HFF-Myc (cell line): ENCODE results near the gene ZNF564.

ENCODE experiments used
- DNase-seq: peaks from one replicate; pipeline ENCODE4 v3.0.0-alpha.2; 2011; ENCODE audit warnings: low read depth; ENCODE audit errors: extremely low read depth
- H3K4me3 ChIP-seq: replicated peaks from 2 replicates; pipeline ENCODE4 v1.5.1; 2011; ENCODE audit warnings: low read depth, mild to moderate bottlenecking, control low read depth, low read length
- TF ChIP-seq, protein P1 (sequence below): IDR thresholded peaks from 2 replicates; pipeline ENCODE4 v1.5.1; 2012; ENCODE audit warnings: mild to moderate bottlenecking, low read depth, low read length, control low read depth; ENCODE audit errors: missing control alignments

The ZNF564 gene

DNA sequence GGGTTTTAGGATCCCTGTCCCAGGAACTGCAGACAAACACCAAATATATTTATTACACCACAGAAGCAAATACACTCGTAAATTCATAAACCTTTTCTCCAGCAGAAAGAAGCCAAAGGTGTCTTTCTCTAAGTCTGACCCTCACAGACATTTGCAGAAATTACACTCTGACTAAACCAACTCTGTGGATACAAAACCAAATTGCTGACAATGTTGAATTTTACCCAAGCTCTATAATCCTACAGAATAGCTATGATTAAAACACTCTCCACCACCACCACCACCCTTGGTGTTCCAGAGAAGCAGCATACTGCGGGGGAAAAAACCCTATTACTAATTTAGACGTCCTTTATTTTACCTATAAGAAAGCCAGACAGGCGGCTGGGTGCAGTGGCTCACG lies 5.2 kb downstream of the ZNF564 start:
- H3K4me3 ChIP-seq: no peak overlapping the region
- TF ChIP-seq, protein P1, sequence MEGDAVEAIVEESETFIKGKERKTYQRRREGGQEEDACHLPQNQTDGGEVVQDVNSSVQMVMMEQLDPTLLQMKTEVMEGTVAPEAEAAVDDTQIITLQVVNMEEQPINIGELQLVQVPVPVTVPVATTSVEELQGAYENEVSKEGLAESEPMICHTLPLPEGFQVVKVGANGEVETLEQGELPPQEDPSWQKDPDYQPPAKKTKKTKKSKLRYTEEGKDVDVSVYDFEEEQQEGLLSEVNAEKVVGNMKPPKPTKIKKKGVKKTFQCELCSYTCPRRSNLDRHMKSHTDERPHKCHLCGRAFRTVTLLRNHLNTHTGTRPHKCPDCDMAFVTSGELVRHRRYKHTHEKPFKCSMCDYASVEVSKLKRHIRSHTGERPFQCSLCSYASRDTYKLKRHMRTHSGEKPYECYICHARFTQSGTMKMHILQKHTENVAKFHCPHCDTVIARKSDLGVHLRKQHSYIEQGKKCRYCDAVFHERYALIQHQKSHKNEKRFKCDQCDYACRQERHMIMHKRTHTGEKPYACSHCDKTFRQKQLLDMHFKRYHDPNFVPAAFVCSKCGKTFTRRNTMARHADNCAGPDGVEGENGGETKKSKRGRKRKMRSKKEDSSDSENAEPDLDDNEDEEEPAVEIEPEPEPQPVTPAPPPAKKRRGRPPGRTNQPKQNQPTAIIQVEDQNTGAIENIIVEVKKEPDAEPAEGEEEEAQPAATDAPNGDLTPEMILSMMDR: no peak
- no peak for DNase-seq

DNA sequence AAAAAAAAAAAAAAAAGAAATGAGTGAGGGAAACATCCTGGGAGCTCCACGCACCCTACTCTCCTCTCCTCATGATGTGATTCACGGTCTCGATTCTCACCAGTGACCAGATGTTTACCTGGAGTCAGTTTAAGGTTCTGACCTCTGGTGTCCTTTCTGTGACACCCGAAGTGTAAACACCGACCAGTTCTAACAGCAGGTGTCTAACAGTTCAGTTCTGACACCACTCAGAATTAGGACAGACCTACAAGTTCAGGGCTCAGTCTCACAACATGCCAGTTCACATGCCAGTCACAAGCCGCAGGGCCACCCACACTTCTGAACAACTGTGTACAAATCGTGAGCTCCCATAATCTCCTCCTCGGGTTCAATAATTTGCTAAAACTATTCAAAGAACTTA lies 6.0 kb downstream of the ZNF564 start:
- TF ChIP-seq, protein P1: no peak
- DNase-seq: no peak
- no peak overlapping the region for H3K4me3 ChIP-seq

DNA sequence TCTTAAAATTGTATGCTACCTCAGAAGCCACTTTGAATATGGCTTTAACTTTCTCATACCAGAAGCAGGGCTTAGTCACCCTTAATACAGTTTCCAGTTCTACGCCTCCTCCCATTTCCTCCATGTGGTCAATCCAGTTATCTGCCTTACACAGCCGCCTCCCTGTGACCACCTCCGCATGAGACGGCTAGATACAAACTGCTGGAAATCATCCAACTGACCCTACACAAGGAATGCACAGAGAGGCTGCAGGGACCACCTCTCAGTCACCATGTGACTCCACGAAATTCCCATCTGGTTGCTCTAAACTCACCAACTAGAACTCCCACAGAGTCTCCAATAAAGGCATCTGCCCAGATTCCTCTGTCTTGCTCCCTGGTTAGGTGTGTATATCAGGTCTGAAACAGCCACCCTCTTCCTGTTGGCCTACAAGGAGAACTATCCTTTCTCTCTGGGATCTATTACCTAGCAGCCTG lies 6.8 kb downstream of the ZNF564 start:
- DNase-seq: no peak
- no peak overlapping the region for H3K4me3 ChIP-seq
- TF ChIP-seq, protein P1: no peak

DNA sequence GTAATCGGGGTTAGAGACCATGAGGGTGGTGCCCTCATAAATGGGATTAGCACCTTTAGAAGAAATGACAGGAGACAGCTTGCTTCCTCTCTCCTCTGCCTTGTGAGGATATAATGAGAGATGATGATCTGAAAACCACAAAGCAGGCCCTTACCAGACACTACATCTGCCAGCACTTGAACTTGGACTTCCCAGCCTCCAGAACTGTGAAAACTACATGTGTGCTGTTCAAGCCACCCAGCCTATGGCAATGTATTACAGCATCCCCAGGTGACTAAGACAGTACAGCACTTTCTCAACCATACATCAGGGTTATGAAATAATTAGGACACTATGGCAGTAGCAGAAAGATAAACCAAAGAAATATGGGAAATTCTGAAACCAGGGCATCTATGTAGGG lies 7.4 kb downstream of the ZNF564 start:
- DNase-seq: no peak
- no peak overlapping the region for H3K4me3 ChIP-seq
- TF ChIP-seq, protein P1: no peak

DNA sequence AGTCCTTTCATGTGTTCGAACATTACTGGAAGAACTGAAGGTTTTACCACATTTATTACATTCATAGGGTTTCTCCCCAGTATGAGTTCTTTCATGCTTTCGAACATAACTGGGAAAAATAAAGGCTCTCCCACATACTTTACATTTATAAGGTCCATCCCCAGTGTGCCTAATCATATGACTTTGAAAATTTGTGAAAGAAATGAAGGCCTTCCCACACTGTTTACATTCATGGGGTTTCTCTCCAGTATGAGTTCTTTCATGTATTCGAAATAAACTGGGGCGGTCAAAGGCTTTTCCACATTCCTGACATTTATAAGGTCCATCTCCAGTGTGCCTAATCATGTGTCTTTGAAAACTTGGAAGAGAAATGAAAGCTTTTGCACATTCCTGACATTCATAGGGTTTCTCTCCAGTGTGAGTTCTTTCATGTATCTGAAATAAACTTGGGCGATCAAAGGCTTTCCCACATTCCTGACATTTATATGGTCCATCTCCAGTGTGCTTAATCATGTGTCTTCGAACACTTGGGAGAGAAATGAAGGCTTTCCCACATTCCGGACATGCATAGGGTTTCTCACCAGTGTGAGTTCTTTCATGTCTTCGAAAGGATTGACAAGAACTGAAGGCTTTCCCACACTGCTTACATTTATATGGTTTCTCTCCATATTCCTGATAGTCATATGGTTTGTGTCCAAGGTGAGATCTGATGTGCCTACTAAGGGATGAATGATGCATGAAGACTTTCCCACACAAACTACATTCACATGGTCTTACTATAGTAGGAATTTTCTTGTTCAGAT lies 24.0 kb downstream of the ZNF564 start:
- TF ChIP-seq, protein P1: no peak
- no peak overlapping the region for H3K4me3 ChIP-seq
- DNase-seq: peak; percentile 7

DNA sequence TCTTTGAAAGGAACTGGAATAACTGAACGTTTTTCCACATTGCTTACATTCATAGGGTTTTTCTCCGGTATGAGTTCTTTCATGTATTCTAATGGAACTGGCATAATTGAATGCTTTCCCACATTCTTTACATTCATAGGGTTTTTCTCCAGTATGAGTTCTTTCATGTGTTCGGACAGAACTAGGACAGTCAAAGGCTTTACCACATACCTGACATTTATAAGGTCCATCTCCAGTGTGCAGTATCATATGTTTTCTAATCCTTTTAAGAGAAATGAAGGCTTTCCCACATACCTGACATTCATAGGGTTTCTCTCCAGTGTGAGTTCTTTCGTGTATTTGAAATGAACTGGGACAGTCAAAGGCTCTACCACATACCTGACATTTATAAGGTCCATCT lies 24.7 kb downstream of the ZNF564 start:
- no peak overlapping the region for H3K4me3 ChIP-seq
- TF ChIP-seq, protein P1: no peak
- DNase-seq: no peak
